SK-N-MC (cell line): ENCODE results near the gene EPB41L4B.

Experiments
- EZH2 ChIP-seq: fragments of 200-600 bp; sonication (generic); IDR thresholded peaks from one replicate; pipeline ENCODE4 v1.6.1; 2017; ENCODE audit warnings: antibody characterized with exemption
- POLR2AphosphoS5 ChIP-seq: IDR thresholded peaks from 2 replicates; pipeline ENCODE4 v1.6.1; 2012; ENCODE audit warnings: mild to moderate bottlenecking, low read depth, low read length, borderline replicate concordance

- TF ChIP-seq POLR2AphosphoS5 (no peak), EZH2 (no peak)
Measured at GRCh38 chr9:109179801-109180523, 140.9 kb downstream of the EPB41L4B start.
